Epithelial cell of esophagus (primary cell): ENCODE measurements around the gene MED12.

ENCODE experiments used
- DNase-seq: peaks from one replicate; pipeline ENCODE4 v3.0.0; 2010; ENCODE audit warnings: low read depth
- H3K4me3 ChIP-seq: 2 replicates; pipeline ENCODE4 v1.5.1; 2011; ENCODE audit warnings: mild to moderate bottlenecking, low read length, control low read depth
- TF ChIP-seq, protein P1 (sequence below): IDR thresholded peaks from 2 replicates; pipeline ENCODE4 v1.5.1; 2011; ENCODE audit warnings: low read depth, mild to moderate bottlenecking, low read length, control low read depth, inconsistent platforms; ENCODE audit not compliant: insufficient read depth; ENCODE audit errors: missing control alignments

MED12 gene

DNA sequence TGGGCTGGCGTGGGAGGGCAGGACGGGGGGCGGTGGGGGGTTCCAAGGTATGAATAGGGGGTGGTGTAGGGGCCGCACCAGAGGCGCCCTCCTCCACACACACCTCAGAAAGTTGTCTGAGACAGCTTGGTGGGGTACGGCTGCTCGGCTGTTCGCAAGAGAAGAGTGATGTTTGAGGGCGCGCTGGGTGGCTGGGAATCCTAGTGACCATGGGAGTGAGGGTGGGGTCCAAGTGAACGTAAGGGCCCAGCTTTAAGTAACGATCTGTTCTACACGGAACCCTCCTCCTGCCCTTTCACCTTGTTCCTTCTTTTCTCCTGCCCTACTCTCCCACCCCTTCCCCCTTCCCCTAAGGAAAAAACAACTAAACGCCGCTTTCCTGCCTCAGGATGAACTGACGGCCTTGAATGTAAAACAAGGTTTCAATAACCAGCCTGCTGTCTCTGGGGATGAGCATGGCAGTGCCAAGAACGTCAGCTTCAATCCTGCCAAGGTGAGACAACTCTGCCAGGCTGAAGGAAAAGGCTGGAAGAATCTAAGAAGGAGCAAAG lies 664 bp downstream of the MED12 start:
- TF ChIP-seq, protein P1, sequence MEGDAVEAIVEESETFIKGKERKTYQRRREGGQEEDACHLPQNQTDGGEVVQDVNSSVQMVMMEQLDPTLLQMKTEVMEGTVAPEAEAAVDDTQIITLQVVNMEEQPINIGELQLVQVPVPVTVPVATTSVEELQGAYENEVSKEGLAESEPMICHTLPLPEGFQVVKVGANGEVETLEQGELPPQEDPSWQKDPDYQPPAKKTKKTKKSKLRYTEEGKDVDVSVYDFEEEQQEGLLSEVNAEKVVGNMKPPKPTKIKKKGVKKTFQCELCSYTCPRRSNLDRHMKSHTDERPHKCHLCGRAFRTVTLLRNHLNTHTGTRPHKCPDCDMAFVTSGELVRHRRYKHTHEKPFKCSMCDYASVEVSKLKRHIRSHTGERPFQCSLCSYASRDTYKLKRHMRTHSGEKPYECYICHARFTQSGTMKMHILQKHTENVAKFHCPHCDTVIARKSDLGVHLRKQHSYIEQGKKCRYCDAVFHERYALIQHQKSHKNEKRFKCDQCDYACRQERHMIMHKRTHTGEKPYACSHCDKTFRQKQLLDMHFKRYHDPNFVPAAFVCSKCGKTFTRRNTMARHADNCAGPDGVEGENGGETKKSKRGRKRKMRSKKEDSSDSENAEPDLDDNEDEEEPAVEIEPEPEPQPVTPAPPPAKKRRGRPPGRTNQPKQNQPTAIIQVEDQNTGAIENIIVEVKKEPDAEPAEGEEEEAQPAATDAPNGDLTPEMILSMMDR, result no peak
- H3K4me3 ChIP-seq, result peak overlapping the region; percentile 57
- DNase-seq, result no peak

DNA sequence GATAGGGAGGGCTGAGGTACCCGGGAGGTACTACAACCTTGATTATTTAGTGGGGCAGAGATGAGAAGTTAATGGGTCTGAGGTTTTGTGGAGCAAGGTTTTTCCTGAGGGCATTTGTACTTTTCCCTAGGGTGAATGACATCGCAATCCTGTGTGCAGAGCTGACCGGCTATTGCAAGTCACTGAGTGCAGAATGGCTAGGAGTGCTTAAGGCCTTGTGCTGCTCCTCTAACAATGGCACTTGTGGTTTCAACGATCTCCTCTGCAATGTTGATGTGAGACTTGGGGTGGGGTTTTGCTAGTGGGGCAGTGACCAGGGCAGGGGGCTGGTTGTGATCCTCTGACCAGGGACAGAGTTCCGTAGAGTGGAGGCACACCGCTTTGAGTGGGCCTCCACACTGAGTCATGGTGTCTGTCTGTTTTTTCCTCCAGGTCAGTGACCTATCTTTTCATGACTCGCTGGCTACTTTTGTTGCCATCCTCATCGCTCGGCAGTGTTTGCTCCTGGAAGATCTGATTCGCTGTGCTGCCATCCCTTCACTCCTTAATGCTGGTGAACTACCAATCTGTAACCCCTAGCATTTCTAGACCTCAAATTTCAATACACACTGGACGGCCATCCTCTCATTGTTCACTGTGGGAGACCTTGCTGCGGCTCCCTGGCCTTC lies 9.9 kb downstream of the MED12 start:
- TF ChIP-seq, protein P1, result no peak
- no peak overlapping the region for H3K4me3 ChIP-seq
- DNase-seq, result no peak

GRCh38 chrX:71128915-71129765 lies 10.7 kb downstream of the MED12 start:
- H3K4me3 ChIP-seq, result no peak overlapping the region
- peak; percentile 57 for DNase-seq
- TF ChIP-seq, protein P1, result peak; percentile 85

GRCh38 chrX:71131510-71131909 lies 13.1 kb downstream of the MED12 start:
- no peak overlapping the region for H3K4me3 ChIP-seq
- no peak for DNase-seq
- TF ChIP-seq, protein P1, result no peak

GRCh38 chrX:71140440-71140839 lies 22.0 kb downstream of the MED12 start:
- TF ChIP-seq, protein P1, result no peak
- DNase-seq, result no peak
- H3K4me3 ChIP-seq, result no peak overlapping the region

DNA sequence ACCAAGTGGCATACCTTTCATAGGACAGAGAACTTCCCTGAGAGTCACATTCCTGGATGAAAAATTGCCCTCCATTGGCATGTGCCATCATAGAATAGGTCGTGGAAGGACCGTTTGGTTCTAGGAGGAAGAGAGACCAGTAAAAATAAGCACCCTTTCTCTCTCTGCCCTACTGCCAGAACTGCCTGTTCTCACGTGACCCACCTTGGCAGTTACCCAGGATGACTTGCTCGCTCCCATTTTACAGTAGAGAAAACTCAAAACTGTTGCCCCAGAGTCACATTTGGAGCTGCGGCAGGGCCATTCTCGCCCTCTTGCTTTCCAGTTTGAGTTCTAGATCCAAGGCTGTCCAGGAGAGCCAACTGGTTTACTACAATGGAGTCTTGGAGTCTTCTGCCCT lies 25.1 kb downstream of the MED12 start:
- TF ChIP-seq, protein P1, result no peak
- H3K4me3 ChIP-seq, result no peak overlapping the region
- DNase-seq, result no peak
